IMR-90 (cell line): ENCODE data around the gene PRKCH. TPM values are rescaled to one million over a fixed set of nuclear protein-coding genes. Genes with fewer than 3 reads are reported as not detected.
A peak's percentile ranks its signal among the peaks of the same experiment; 100 is the strongest.

Source experiments
- ATAC-seq: fragments of 200-7000 bp; cut with Tn5 transposase; 2 replicates; pipeline ENCODE4 v1.9.1; 2020; ENCODE audit warnings: low read depth, mild to moderate bottlenecking, moderate library complexity
- BruUV-seq: library from RNA; stranded (reverse); fragments of 400-500 nt; replicated peaks from 2 replicates; lab custom pipeline; 2021; lab: Mats Ljungman, UMichigan
- CTCF ChIA-PET: fragments of 300-600 bp; formaldehyde crosslinking; extraction: SDS; loops from one replicate; lab custom pipeline; 2021; ENCODE audit warnings: antibody characterized with exemption; lab: Yijun Ruan, JAX
- POLR2A ChIA-PET: fragments of 300-600 bp; sonication (Branson Sonifier 250); formaldehyde crosslinking; loops from one replicate; lab custom pipeline; 2022; ENCODE audit warnings: antibody characterized with exemption; ENCODE audit not compliant: unreplicated experiment; lab: Charles Lee
- DNase-seq: peaks from one replicate; pipeline ENCODE4 v3.0.0; 2013
- H2AFZ ChIP-seq: replicated peaks from 2 replicates; pipeline ENCODE3; 2013; ENCODE audit warnings: low read length, mild to moderate bottlenecking; ENCODE audit not compliant: poor library complexity
- H2AK5ac ChIP-seq: 2 replicates; pipeline ENCODE4 v1.6.1; 2013; ENCODE audit warnings: low read depth, low read length, inconsistent platforms
- H2AK9ac ChIP-seq: replicated peaks from 2 replicates; pipeline ENCODE3; 2013; ENCODE audit warnings: mild to moderate bottlenecking, low read depth, low read length, moderate library complexity; ENCODE audit not compliant: poor library complexity
- H2BK120ac ChIP-seq: 2 replicates; pipeline ENCODE4 v1.6.1; 2013; ENCODE audit warnings: low read depth, low read length, inconsistent platforms
- H2BK15ac ChIP-seq: 3 replicates; pipeline ENCODE4 v1.6.1; 2013; ENCODE audit warnings: low read depth, low read length, inconsistent platforms
- H2BK20ac ChIP-seq: 2 replicates; pipeline ENCODE4 v1.6.1; 2013; ENCODE audit warnings: low read depth, mild to moderate bottlenecking, inconsistent platforms, low read length, moderate library complexity
- H2BK5ac ChIP-seq: 2 replicates; pipeline ENCODE4 v1.6.1; 2013; ENCODE audit warnings: mild to moderate bottlenecking, low read depth, low read length, inconsistent platforms; ENCODE audit not compliant: poor library complexity, severe bottlenecking
- H3K14ac ChIP-seq: replicated peaks from 2 replicates; pipeline ENCODE4 v1.6.1; 2013; ENCODE audit warnings: low read depth, low read length, inconsistent platforms
- H3K18ac ChIP-seq: 2 replicates; pipeline ENCODE4 v1.6.1; 2013; ENCODE audit warnings: low read depth, low read length, control low read depth
- H3K23ac ChIP-seq: 2 replicates; pipeline ENCODE4 v1.6.1; 2013; ENCODE audit warnings: low read depth, low read length, inconsistent platforms
- H3K27ac ChIP-seq: 2 replicates; pipeline ENCODE4 v1.5.1; 2013; ENCODE audit warnings: mild to moderate bottlenecking, control low read depth, low read length; ENCODE audit not compliant: insufficient read depth
- H3K27me3 ChIP-seq: 2 replicates; pipeline ENCODE4 v1.6.1; 2013; ENCODE audit warnings: low read length; ENCODE audit not compliant: control insufficient read depth, insufficient read depth
- H3K36me3 ChIP-seq: 2 replicates; pipeline ENCODE4 v1.6.1; 2013; ENCODE audit warnings: low read length, mixed read lengths; ENCODE audit not compliant: control insufficient read depth, insufficient read depth
- H3K4ac ChIP-seq: 2 replicates; pipeline ENCODE4 v1.6.1; 2013; ENCODE audit warnings: low read depth, low read length, inconsistent platforms
- H3K4me1 ChIP-seq: 2 replicates; pipeline ENCODE4 v1.6.1; 2013; ENCODE audit warnings: low read length, mixed read lengths; ENCODE audit not compliant: control insufficient read depth, insufficient read depth
- H3K4me2 ChIP-seq: 2 replicates; pipeline ENCODE4 v1.6.1; 2013; ENCODE audit warnings: low read depth, mild to moderate bottlenecking, control low read depth, low read length, moderate library complexity
- H3K4me3 ChIP-seq: 2 replicates; pipeline ENCODE4 v1.5.1; 2013; ENCODE audit warnings: low read depth, mild to moderate bottlenecking, control low read depth, low read length, moderate library complexity; ENCODE audit not compliant: insufficient read depth
- H3K56ac ChIP-seq: 2 replicates; pipeline ENCODE4 v1.6.1; 2013; ENCODE audit warnings: low read length, inconsistent platforms; ENCODE audit not compliant: insufficient read depth; ENCODE audit errors: extremely low read depth
- H3K79me1 ChIP-seq, 2 experiments: 2 replicates each; pipeline ENCODE4 v1.6.1; 2013; ENCODE audit warnings: low read length in 2 of 2, inconsistent platforms in 1 of 2, low read depth in 1 of 2
- H3K9ac ChIP-seq: 2 replicates; pipeline ENCODE4 v1.6.1; 2013; ENCODE audit warnings: low read depth, low read length, control low read depth
- H3K9me1 ChIP-seq: 2 replicates; pipeline ENCODE4 v1.6.1; 2013; ENCODE audit warnings: low read length, inconsistent platforms; ENCODE audit not compliant: insufficient read depth
- H3K9me3 ChIP-seq: 2 replicates; pipeline ENCODE4 v1.6.1; 2013; ENCODE audit warnings: low read length; ENCODE audit not compliant: control insufficient read depth, insufficient read depth
- H4K20me1 ChIP-seq: 2 replicates; pipeline ENCODE4 v1.6.1; 2013; ENCODE audit warnings: low read length, inconsistent platforms; ENCODE audit not compliant: insufficient read depth
- H4K5ac ChIP-seq: 2 replicates; pipeline ENCODE4 v1.6.1; 2013; ENCODE audit warnings: mild to moderate bottlenecking, low read depth, low read length, control low read depth
- H4K8ac ChIP-seq, 2 experiments: 2 replicates each; pipeline ENCODE4 v1.6.1; 2013; ENCODE audit warnings: low read depth in 2 of 2, low read length in 2 of 2, control low read depth in 1 of 2, inconsistent platforms in 1 of 2
- H4K91ac ChIP-seq: 2 replicates; pipeline ENCODE4 v1.6.1; 2013; ENCODE audit warnings: low read depth, low read length, inconsistent platforms; ENCODE audit not compliant: insufficient read depth
- CEBPB ChIP-seq: IDR thresholded peaks from 2 replicates; pipeline ENCODE4 v1.6.1; 2012; ENCODE audit warnings: low read depth, low read length, improper control_type of control experiment
- POLR2A ChIP-seq: IDR thresholded peaks from 2 replicates; pipeline ENCODE4 v1.6.1; 2012; ENCODE audit warnings: mild to moderate bottlenecking, low read depth, low read length
- USF2 ChIP-seq: fragments of 150-350 bp; IDR thresholded peaks from 2 replicates; pipeline ENCODE4 v1.6.1; 2017; ENCODE audit warnings: mild to moderate bottlenecking, antibody characterized with exemption, low read length, low read depth
- WGBS, 2 experiments: methylation state at CpG; one replicate each; pipeline versions ENCODE4 v1.1.5 to v1.1.7; 2013; ENCODE audit warnings: missing lambda C conversion rate in 2 of 2; ENCODE audit not compliant: insufficient read length in 1 of 2; ENCODE audit errors: extremely low coverage in 2 of 2; 5-methylcytosine and 5-hydroxymethylcytosine counted together
- dilution Hi-C: fragments of 300-500 bp; cut with HindIII; formaldehyde crosslinking; loops from one replicate; pipeline ENCODE4 v1.14.3; 2018; ENCODE audit warnings: low sequenced_read_pairs; ENCODE audit not compliant: unreplicated experiment
- in situ Hi-C: fragments of 300-500 bp; cut with MboI; formaldehyde crosslinking; loops from 3 replicates; pipeline ENCODE4 v1.14.3; 2019; ENCODE audit warnings: low sequenced_read_pairs, inconsistent platforms, mixed read lengths
- intact Hi-C: fragments of 100-400 bp; cut with micrococcal nuclease; formaldehyde crosslinking; loops from 2 replicates; pipeline ENCODE4 v1.10.0; 2022
- polyA plus RNA-seq, 3 experiments: library from polyadenylated mRNA; depleted of rRNA; stranded (reverse); fragments of >200 nt; gene quantifications; 2 replicates each; pipeline ENCODE4 v1.2.3, GENCODE V29; 2012; ENCODE audit warnings: low replicate concordance in 1 of 3
- total RNA-seq: library from RNA; depleted of rRNA; stranded (reverse); fragments of >200 nt; gene quantifications from 2 replicates; pipeline ENCODE4 v1.2.3, GENCODE V29; 2012

The PRKCH gene
- total and polyA plus RNA-seq, 2 of the 4 experiments (the other 2 are of a cell fraction), result 1.6 to 2.3 TPM

DNA sequence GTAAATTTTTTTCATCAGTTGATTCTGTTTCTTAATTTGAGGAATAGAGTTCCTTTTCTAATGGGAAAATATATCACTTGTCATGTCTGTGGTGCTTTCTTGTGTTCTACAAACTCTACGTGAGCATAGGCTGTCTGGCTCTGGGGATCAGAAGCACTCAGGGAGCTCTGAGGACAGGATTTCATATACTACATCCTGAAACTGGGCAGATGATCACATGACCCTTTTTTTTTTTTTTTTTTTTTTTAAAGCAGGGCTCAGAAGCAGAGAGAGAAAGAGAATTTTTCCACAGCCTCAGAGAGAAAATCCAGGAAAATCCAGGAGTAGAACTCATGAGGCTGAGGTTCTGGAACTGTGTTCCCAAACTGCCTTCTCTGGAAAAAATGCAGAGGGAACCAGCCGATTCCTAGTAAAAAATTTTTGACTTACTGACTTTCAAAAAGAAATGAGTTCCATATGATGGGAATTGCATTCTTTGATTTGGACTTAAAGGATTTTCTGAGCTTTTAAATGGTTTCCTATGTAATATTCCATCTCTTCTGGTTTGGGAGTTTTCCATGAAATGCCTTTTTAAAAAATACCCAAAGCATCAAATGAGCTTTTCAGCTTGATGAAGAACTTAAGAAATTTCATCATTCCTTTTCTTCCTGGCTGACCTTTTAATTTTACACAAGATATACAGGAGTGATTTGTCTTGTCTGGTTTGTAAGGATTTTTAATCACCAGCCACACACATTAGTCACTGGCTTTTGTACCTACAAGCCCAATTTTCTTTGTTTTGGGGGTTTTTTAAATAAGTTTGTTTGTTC is 190.9 kb downstream of the PRKCH start:
- no peak overlapping the region for H3K4me3 ChIP-seq
- peak overlapping the region; percentile 65 for H2BK5ac ChIP-seq
- ATAC-seq (peak; percentile 60; the same call in 1 of the 2 replicates), DNase-seq (peak; percentile 51)
- H3K4me2 ChIP-seq, result peak overlapping the region; percentile 37
- no peak overlapping the region for H2AFZ ChIP-seq
- dilution Hi-C loops, result no loop called here
- H3K14ac ChIP-seq, result peak overlapping the region; percentile 33
- H3K4me1 ChIP-seq, result peaks cover 21% of the 10 kb centered on the region
- H2BK120ac ChIP-seq, result peak overlapping the region; percentile 80; the same call in 1 of the 2 replicates
- peak overlapping the region; percentile 54; the same call in 1 of the 2 replicates for H3K56ac ChIP-seq
- peak overlapping the region; percentile 81; the same call in 1 of the 3 replicates for H2BK15ac ChIP-seq
- in situ Hi-C loops, result no loop called here
- H2BK20ac ChIP-seq, result peak overlapping the region; percentile 85; the same call in 1 of the 2 replicates
- H3K9me1 ChIP-seq, result peaks cover 9% of the 10 kb centered on the region; the same call in 1 of the 2 replicates
- no peaks in the 10 kb centered on the region for H3K9me3 ChIP-seq
- ChIA-PET CTCF (interaction anchor here (1.3 kb wide), 1 partner anchor 37 kb away, joined by 3 read pairs; no protein-coding TSS in a partner anchor), POLR2A (no interaction called here)
- H2AK9ac ChIP-seq, result no peak overlapping the region
- no peaks in the 10 kb centered on the region for H3K27me3 ChIP-seq
- no peak for TF ChIP-seq POLR2A
- peak; percentile 78 for TF ChIP-seq USF2
- TF ChIP-seq CEBPB, result peak; percentile 61
- peak overlapping the region; percentile 75; a peak in 3 of 4 replicates for H4K8ac ChIP-seq
- H4K20me1 ChIP-seq, result no peaks in the 10 kb centered on the region
- H3K18ac ChIP-seq, result peak overlapping the region; percentile 92
- peak overlapping the region; percentile 78 for H3K9ac ChIP-seq
- peak overlapping the region; percentile 85 for H3K27ac ChIP-seq
- BruUV-seq, result no TSS peak
- H3K79me1 ChIP-seq, result no peaks in the 10 kb centered on the region
- H4K91ac ChIP-seq, result peak overlapping the region; percentile 85; the same call in 1 of the 2 replicates
- no CpG with 5 or more reads among the region's 2 CpGs for WGBS, 2 experiments
- H2AK5ac ChIP-seq, result peak overlapping the region; percentile 55; the same call in 1 of the 2 replicates
- H3K4ac ChIP-seq, result peak overlapping the region; percentile 53; the same call in 1 of the 2 replicates
- H4K5ac ChIP-seq, result peak overlapping the region; percentile 86
- intact Hi-C loops, result loop anchor here (1.0 kb wide), 1 partner anchor 41 kb away; no protein-coding TSS in a partner anchor
- no peaks in the 10 kb centered on the region for H3K36me3 ChIP-seq
- H3K23ac ChIP-seq, result no peak overlapping the region
